ENCODE data around the gene ARHGEF10L.
A peak's percentile ranks its signal among the peaks of the same experiment; 100 is the strongest.

Gene ARHGEF10L

GRCh38 chr1:17680308-17680707 lies 140.8 kb downstream of the ARHGEF10L start:
- no peak for DNase-seq

- no peak for DNase-seq
Measured at GRCh38 chr1:17682400-17682799, 142.9 kb downstream of the ARHGEF10L start.

- DNase-seq: no peak
Measured at GRCh38 chr1:17683598-17683997, 144.1 kb downstream of the ARHGEF10L start.

- no peak for DNase-seq
Measured at GRCh38 chr1:17684810-17685209, 145.3 kb downstream of the ARHGEF10L start.

GRCh38 chr1:17686258-17686657 lies 146.8 kb downstream of the ARHGEF10L start:
- DNase-seq: no peak

- DNase-seq: no peak
Measured at GRCh38 chr1:17687145-17687544, 147.6 kb downstream of the ARHGEF10L start.

GRCh38 chr1:17688217-17688810 lies 148.8 kb downstream of the ARHGEF10L start:
- no peak for DNase-seq

GRCh38 chr1:17689011-17689410 lies 149.5 kb downstream of the ARHGEF10L start:
- DNase-seq: no peak

- no peak for DNase-seq
Measured at GRCh38 chr1:17690906-17691634, 151.6 kb downstream of the ARHGEF10L start.

GRCh38 chr1:17692645-17693044 lies 153.1 kb downstream of the ARHGEF10L start:
- DNase-seq: no peak

GRCh38 chr1:17696417-17697301 lies 157.2 kb downstream of the ARHGEF10L start:
- peak; percentile 62 for DNase-seq

GRCh38 chr1:17697458-17697857 lies 158.0 kb downstream of the ARHGEF10L start:
- no peak for DNase-seq

- DNase-seq: no peak
Measured at GRCh38 chr1:17699581-17699980, 160.1 kb downstream of the ARHGEF10L start.

- DNase-seq: no peak
Measured at GRCh38 chr1:17700945-17701810, 161.7 kb downstream of the ARHGEF10L start.

GRCh38 chr1:17704176-17704575 lies 164.7 kb downstream of the ARHGEF10L start:
- no peak for DNase-seq

- no peak for DNase-seq
Measured at GRCh38 chr1:17706445-17706844, 166.9 kb downstream of the ARHGEF10L start.

- no peak for DNase-seq
Measured at GRCh38 chr1:17709981-17710380, 170.5 kb downstream of the ARHGEF10L start.

- DNase-seq: no peak
Measured at GRCh38 chr1:17710889-17711576, 171.5 kb downstream of the ARHGEF10L start.

- DNase-seq: no peak
Measured at GRCh38 chr1:17711577-17711910, 172.0 kb downstream of the ARHGEF10L start.

- no peak for DNase-seq
Measured at GRCh38 chr1:17711941-17712340, 172.4 kb downstream of the ARHGEF10L start.

- DNase-seq: no peak
Measured at GRCh38 chr1:17713993-17714392, 174.5 kb downstream of the ARHGEF10L start.

Measured in fibroblast of skin of back (primary cell).